ENCODE measurements around the gene EIF2S1.
"Not testable (repeated sequence)": the region's sequence is repeated elsewhere in the genome, so short reads cannot be mapped to it uniquely, and the experiment has no call there.

The EIF2S1 gene

DNA sequence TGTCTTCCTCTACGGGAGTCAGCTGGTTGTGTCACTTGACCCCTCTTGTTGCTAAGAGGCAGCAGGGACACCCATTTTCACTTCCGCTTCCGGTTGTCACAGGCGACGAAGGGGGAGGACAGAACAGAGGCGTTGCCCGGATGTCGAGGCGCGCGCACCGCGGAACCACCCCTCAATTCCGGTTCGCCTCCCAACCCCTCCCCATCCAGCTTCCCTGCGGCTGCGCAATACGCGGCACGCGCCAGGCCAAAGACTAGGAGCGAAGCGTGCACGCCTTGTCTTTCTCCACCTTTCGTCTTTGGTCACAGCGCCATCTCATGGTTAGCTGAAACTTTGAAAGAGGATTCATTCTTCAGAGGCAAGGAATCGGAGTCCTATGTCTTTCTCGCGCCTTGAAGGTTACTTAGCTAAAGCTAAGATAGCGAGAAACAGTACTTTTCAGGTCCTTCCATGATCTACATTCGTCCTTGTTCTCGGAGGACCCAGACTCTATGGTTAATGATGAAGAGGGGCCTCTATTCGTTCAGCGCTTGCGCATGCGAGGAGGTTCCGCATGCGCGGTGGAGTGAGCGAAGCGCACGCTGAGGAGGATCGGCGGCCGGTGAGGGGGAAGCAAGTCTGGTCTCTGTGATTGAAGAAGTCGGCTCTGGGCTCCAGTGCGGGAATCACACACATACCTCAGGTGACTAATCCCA is at the start of gene EIF2S1, which contains the start of gene ATP6V1D:
EIF2S1 (plus strand) TSS at position 554 of the 695 bp plus-strand sequence. CDS start 4,440 bp downstream, outside the sequence.
ATP6V1D (minus strand) TSS at position 30 of the 695 bp plus-strand sequence. CDS start 106 bp downstream, outside the sequence.
- peak; percentile 97 for DNase-seq

- DNase-seq = no peak
Observed at GRCh38 chr14:67311868-67312267, 48.3 kb upstream of the EIF2S1 start.

DNA sequence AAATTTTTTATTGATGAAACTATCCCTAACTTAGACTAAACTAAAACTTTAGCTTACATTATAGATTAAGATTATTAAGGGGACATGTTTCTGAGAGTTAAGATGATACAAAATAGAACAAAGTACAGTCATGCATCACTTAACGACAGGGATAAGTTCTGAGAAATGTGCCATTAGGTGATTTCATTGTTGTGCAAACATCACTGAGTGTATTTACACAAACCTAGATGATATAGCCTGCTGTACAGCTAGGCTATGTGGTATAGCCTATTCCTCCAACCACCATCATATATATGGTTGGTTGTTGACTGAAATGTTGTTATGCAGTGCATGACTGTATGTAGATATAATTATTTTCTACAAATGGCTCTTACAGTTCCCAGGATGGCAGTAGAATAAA is 47.0 kb upstream of the EIF2S1 start:
- DNase-seq = no peak

GRCh38 chr14:67317822-67318221 is 42.3 kb upstream of the EIF2S1 start:
- no peak for DNase-seq

DNA sequence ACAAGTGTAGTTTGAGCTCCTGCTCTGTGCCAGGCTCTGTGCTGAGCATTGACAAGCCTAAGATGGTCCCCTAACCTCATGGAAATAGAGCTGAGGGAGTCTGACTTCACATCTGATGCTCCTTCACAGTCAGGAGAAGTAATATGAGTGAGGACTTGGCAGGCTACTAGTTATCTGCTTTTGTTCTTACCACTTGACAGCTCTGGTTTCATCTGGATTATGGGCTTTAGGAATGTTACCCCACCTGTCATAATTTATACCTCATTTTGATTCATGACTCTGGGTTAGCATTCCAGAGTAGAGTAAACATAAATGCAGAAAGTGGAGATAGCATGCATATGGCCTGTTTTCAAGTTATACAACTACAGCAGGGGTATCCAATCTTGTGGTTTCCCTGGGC is 41.0 kb upstream of the EIF2S1 start:
- DNase-seq = no peak

- DNase-seq = not testable (repeated sequence)
Observed at GRCh38 chr14:67329666-67330065, 30.5 kb upstream of the EIF2S1 start.

DNA sequence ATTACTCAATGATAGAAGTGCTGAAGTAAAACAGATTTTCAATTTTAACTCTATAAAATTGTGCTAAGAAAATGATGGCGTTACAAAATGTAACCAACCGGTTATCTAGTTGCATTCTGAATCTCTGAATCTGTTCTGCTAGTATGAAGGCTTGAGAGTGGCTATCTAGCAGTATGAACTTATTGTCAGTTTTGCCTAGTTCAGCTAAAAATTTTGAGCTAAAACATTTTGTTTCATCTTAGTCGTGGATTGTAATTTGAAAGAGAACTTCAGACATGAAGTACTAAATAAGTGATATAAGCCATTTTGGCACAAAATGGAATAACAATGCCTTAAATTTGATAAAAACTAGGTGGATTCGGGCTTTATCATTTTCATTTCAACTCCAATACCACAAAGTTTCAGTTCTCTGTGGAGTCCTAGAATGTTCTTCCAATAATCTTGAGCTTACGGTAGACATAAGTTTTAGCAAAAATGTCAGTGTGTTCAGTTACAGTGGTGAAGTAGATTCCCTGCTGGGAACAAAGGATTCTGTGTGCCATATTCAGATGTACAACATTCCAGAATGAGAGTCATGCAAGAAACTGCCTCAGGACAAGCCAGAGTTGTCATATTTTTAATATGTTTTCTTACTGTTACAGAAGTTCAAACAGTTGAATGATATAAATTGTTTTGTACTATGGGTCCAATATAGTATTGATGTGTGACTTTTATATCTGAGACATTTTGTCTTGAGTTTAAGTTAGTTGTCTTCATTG is 28.6 kb upstream of the EIF2S1 start:
- no peak for DNase-seq

GRCh38 chr14:67332468-67332867 is 27.7 kb upstream of the EIF2S1 start:
- DNase-seq = no peak

- no peak for DNase-seq
Observed at GRCh38 chr14:67335781-67336180, 24.3 kb upstream of the EIF2S1 start.

GRCh38 chr14:67341231-67341630 is 18.9 kb upstream of the EIF2S1 start:
- not testable (repeated sequence) for DNase-seq

GRCh38 chr14:67343601-67344230 is 16.4 kb upstream of the EIF2S1 start:
- DNase-seq = no peak

DNA sequence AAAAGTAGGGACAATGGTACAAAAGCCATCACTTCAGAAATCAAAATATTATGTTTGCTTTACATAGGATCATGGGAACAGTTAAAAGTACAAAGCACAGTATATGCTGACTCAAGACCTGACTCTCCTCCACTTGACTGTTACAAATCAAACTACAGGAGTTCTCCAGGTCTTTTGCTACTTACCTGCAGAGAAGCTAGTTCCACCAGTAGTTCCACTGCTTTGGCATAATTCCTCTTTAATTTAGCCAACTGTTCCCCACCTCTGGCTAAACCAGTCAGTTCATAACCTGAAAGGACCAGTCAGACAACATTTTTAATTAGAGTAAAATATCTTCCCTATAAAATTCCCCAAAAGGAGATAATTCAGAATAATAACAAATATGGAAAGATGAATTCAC is 14.5 kb upstream of the EIF2S1 start:
- no peak for DNase-seq

- DNase-seq = no peak
Observed at GRCh38 chr14:67352055-67352454, 8.1 kb upstream of the EIF2S1 start.

DNA sequence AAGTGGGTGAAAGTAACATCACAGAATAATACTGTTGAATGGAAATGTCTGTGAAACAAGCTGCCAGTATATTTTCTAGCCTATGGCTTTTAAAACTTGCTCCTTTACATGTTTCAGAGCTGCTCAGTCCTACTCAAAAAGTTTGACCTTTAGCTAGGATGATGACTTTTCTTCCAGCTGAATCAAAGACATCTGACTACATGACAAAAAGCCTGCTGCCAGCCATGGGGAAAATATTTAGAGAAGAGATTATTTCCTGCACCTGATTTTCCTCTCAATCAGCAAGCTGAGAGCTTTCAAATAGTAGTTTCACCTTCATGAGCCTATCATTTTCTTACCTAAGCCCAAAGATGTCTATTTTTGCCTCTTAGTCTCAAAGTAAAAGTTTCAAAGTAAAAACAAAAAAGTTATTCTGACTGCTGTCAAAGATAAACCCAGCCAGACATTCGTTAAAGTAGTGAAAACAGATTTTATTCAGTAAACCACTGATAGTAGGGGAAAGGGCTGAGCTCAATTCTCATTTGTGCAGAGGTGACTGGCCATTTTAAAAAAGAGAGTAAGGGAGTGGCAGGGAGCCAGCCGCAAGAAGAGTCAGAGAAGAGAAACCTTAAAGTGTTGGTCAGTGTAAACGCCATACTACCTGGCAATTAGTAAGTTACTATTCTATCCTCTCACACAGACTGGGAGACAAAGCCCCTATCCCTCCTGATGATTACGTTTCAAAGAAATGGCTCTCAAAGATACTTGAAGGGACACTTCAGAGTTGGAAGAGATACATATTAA is 2.8 kb upstream of the EIF2S1 start:
- no peak for DNase-seq

DNA sequence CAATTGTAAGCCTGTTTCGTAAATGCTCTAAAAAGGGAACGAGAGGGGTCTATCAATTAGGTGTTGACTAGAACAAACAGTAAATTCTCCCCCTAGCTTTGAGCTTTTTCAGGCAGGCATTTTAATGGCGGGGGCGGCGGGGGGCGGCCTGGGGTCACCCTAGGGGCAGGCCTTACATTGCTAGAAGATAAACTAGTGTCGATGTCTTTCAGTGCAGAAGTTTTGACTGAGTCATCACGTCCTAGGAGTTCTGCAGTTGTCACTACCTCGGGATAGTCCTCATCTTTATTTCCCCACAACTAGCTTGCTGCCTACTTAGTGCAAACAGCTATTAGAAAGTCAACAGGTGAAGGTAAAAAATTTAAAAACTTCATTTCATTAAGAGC is 2.2 kb upstream of the EIF2S1 start:
- no peak for DNase-seq

DNA sequence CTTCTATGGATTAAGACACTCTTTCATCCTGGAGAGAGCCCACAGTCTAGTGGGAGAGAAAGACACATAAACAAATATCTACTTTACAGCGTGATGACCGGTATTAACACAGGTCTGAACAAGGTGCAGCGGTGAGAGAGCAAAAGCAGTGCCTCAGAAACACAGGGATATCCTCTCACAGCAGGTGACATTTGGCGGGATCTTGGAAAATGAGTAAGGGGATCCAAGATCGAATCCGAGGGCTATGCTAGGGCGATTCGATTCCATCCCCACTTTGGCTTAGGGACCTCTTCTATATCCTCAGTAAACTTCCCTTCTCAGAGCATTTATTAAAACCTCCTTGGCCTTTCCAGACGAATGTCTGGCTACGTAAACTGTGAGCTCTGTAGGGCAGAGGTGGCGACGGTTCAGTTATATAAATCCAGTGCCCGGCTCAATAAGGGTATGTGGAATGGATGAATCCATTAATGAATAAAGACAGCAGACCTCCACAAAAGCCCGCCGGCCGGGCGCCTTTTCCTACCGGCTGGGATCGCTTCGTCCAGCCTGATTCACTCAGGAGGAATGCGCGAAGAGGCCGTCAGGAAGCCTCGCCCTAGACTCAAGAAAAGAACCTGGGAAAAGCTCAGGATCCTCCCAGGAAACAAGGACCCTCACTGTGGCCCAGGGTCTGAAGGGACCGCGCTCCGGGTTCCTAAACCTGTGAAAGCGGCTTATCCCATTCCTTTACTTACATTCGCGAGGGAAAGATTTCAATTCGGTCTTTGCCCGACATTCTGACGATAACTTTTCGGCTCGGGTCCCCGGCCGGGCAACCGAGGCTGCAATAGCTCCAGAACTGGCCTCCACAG is 979 bp upstream of the EIF2S1 start:
- no peak for DNase-seq

- no peak for DNase-seq
Observed at GRCh38 chr14:67360470-67361206, 510 bp downstream of the EIF2S1 start.

- no peak for DNase-seq
Observed at GRCh38 chr14:67365476-67365875, 5.3 kb downstream of the EIF2S1 start.

- no peak for DNase-seq
Observed at GRCh38 chr14:67370830-67371229, 10.7 kb downstream of the EIF2S1 start.

- DNase-seq = no peak
Observed at GRCh38 chr14:67371247-67372148, 11.4 kb downstream of the EIF2S1 start.

All from NCI-H510A (cell line).